ENCODE results near the gene IFITM5.

GRCh38 chr11:253160-253885 lies 46.0 kb downstream of the IFITM5 start:
- TF ChIP-seq POLR2AphosphoS5 (IDR thresholded peaks at IDR 0.05; ENCODE audit: borderline replicate concordance, low read depth, low read length) (no peak), EZH2 (IDR thresholded peaks at IDR 0.05) (no peak), FOXP2 (optimal IDR thresholded peaks at IDR 0.05; ENCODE audit: control extremely low read depth, extremely low read length, insufficient read depth) (no peak)

Data from SK-N-MC (cell line).